Measurements from ENCODE around the gene SUSD6.

SUSD6 gene

DNA sequence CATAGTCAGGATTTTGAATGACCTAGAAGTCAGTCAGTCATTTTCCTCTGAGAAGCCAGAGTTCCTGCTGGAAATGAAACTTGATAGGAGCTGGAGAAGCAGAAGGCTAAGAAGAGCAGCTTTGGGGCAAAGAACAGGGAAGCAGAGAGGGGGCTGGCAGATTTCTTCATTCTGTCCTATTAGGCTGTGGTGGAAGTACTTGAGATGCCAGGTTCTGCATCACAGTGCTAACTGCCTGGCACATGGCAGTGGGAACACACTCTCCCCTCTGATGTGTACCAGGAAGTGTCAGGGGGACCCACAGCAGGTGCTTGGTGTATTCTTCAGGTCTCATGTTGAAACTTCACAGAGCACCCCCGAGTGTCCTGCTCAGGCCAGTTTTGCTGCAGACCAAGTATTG lies 61.0 kb downstream of the SUSD6 start:
- no peak for DNase-seq (ENCODE audit: low read depth, low spot score)

DNA sequence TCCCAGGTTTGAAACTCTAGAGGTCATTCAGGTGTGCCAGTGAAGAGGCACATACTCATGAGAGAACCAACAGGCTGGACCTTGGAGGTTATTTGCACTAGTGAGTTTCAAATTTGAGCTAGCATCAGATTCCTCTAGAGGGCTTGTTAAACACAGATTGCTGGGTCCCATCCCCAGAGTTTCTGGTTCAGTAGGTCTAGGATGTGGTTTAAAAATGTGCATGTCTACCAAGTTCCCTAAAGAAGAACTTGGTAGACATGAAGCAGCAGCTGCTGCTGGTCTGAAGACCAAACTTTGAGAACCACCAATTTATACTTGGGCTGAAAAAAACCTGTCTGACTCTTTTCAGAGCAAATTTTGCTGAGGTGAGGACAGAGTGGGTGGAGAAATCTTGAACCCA lies 61.7 kb downstream of the SUSD6 start:
- no peak for DNase-seq (ENCODE audit: low read depth, low spot score)

DNA sequence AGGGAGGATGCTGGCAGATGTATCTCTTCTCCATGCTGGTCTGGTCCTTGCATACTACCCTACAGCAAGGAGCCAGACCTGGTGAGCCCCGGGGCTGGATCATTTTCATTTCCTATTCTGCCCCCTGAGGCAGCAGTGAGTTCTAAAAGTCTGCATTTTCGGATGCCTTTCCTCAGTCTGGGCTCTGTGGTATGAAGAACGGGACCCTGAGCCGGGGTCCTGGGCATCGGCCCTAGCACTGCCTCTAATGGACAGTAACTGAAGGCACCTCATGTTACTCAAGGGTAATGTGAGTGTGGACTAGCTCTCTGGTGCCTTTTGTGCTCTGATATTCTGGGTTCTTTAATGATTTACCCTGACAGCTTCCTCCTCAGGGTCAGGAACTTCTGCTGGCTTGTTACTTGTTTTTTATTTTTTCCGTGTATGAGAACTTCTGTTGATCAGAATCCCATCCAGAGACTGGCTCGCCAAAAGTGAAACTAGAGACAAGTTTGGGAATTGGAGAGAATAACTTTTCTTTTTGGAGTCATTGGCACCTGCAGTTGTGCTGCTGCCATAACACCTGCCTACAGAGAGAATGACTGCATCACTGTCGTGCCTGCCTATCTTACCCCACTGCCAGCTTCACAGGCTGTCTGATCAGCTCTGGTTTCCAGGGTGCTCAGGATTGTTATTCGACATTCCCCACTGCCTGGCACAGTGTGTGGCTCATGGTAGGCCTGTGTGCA lies 62.3 kb downstream of the SUSD6 start:
- DNase-seq (ENCODE audit: low read depth, low spot score) = no peak

DNA sequence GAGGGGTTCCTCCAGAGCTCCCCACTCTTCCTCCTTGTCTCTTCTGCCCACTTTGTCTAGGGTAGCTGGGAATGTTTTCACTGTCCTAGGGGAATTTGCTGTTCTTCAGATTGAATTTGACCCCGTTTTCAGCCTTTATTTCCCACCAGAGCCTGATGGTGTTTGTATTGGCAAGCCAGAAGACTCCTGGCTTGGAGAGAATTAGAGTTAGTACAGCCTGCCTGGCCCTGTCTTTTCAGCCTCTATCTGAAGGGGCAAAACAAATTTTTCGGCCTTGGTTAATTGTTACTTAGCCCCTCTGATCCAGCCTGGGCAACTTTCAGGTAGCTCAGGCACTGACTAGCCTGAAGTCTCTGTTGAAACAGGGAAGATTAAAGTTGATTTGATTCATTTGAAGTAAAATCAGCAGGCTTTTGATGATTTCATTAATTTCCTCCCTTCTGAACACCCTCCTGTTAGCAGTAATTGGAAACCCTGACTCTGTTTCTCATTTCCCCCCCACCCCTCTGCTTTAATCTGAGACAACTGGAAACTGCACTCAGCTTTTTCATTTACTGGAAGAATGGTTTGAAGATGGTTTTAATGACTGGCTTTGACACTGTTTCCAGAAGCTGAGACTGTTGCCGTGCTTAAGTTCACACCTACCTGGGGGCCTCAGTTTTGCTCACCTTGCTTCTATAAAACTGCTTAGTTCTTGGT lies 63.3 kb downstream of the SUSD6 start:
- no peak for DNase-seq (ENCODE audit: low read depth, low spot score)

DNA sequence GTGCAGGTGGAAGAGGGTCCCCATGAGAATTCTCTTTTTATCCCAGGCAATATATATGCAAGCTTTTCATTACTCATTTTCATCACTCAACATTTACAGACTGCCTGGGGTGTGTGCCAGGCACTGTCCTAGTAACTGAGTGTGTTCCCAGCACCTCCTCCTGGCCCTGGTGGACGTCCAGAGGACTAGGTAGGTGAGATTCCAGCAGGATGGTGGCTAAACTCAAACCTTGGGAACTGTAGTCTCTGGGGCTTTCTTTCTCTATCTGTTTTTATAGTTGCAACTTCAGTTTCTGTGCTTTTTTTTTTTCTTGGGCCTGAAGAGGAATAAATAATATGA lies 63.8 kb downstream of the SUSD6 start:
- no peak for DNase-seq (ENCODE audit: low read depth, low spot score)

DNA sequence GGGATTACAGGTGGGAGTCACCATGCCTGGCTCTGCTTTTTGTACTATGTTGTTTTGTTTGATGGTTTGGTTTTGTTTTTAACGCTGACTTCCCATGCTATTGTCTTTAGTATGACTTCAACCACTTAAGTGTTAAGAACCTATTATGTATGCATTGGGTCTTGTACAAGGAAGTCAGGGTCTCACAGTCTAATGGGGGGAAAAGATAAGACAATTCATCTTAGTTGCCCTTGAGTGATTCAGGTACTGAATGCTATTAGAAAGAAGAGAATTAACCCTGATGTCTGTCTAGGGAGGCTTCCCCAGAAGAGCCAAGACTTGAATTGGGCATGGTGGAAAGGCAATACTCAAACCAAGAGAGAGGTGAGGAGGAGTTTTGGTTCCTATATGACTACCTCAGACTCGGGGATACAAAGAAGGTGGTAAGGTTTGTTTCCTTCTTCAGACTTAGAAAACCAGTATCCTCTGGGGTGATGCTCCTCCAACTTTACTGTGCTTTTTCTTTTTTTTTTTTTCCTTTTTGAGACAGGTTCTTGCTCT lies 64.6 kb downstream of the SUSD6 start:
- no peak for DNase-seq (ENCODE audit: low read depth, low spot score)

DNA sequence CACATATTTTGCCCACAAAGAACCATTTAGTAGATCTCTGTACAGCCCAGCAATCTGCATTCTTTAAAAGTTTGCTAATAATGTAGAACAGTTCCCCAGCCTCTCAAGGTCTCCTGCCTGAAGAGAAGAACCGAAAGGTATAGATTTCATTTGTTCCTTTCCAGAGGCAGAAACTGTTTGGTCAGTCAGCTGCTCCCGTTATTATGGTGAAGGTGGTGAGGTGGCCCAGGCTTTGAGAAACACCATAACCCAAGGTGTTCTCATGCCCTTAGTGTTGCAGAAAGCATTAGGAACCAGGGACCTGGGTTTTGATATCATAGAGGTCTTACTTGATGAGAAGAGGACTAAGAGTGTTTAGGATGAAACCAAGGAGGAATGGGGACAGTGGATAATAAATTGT lies 65.3 kb downstream of the SUSD6 start:
- DNase-seq (ENCODE audit: low read depth, low spot score) = no peak

DNA sequence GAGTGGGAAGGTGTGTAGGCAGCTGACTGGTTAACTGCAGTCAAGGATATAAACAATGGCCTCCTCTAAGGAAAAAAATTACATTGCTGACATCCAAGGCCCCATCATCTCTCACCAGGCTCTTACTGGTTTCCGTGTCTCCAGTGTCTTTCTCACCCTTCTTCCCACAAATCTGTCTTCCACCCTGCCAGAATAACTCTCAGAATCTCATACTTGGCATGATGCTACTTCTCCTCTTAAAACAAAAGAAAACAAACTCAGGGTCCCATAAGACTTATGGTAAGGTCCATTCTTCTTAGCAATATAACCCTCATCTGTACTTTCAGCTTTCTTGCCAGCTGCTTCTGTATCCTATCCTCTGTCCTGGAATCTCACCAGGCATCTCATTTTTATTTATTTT lies 68.9 kb downstream of the SUSD6 start:
- DNase-seq (ENCODE audit: low read depth, low spot score) = no peak

DNA sequence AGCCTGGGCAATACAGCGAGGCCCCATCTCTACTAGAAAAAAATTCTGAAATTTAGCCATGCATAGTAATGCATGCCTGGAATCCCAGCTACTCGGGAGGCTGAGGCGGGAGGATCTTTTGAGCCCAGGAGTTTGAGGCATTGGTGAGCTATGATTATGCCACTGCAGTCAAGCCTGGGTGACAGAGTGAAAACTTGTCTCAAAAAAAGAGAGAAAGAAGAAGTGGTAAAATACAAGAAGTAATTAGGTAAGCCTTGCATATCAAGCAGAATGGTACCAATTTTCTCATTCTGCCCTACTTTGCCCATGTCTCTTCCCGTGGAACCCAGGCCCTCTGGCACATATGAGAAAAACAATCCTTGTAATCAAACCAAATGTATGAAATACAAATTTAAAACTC lies 70.7 kb downstream of the SUSD6 start:
- no peak for DNase-seq (ENCODE audit: low read depth, low spot score)

DNA sequence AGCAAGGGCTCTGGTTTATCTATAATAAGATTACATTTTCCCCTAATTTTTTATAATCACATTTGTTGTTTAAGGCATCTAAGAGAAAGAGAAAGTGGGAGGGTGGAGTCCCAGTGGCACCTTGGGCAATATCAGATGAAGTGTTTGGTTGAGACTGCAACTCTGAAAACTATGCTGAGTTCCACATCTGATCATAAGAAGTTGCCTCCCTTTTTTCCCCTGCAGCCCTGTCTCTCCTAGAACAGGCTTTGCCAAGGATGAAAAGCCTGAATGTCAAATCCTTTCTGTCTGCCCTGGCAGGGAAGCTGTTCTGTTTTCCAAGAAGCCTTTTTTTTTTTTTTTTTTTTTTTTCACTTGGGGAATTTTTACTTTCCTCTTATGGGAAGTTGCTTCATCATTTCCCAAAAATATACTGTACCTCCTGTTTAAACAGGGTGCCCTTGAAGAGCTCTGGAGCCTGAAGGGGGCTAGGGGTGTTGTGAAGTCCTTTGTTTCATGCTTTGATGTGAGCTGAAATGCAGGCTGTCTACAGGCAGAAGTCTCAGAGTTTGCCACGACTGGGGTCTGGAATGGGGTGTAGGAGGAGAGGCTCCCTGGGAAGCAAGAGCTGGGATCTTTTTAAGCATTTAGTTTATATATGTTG lies 71.3 kb downstream of the SUSD6 start:
- no peak for DNase-seq (ENCODE audit: low read depth, low spot score)

DNA sequence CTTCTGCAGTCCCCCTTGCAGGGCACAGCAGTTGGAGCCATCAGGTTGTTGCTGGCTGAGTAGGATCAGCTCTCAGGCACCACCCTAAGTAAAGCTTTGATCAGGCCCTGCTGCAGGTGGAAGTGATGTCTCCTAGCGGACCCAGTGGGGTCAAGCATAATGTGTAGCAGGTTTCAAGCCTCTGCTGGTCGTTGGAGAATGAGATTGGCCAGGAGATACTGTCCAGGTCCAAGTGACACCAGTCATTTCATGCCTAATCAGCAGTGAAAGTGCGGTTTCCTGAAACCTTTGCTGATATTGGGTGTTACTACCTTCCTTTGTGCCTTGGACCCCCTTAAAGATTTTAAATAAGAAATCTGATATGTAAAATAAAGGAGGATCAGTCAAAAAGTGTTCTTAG lies 72.6 kb downstream of the SUSD6 start:
- DNase-seq (ENCODE audit: low read depth, low spot score) = no peak

DNA sequence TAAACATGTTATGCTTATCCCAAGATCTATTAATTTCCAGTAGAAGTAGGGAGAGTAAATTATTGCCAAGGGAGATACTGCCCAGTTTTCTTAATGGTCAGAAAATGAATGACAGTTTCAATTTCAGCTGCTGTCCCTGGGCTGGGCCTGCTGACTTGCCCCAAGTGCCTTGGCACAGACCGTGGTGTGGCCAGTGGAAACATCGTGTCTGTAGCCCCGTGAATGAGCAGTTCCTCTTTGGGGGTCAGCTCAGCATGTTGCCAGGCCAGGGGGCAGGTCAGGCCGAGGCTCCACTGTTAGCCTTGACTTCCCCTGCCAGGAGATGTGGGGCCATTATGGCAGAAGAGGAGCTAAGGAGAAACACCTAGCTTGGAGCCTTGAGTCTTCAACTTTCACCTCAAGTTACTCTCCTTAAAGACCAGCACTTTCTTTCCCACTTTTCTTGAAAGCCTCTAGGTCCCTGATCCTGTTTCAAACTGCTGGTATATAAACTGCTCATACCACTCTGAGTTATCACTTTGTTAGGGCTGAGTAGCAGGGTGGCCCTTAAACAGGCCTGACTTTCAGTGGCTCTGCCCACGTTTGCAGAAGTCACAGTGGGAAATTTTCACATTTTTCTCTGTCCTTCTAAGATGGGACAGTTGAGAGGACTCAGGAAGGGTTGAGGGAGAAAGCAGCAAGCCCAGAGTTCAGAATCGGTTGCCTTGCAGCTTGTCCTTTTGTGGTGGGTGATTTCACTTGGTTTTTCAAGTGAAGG lies 73.2 kb downstream of the SUSD6 start:
- no peak for DNase-seq (ENCODE audit: low read depth, low spot score)

DNA sequence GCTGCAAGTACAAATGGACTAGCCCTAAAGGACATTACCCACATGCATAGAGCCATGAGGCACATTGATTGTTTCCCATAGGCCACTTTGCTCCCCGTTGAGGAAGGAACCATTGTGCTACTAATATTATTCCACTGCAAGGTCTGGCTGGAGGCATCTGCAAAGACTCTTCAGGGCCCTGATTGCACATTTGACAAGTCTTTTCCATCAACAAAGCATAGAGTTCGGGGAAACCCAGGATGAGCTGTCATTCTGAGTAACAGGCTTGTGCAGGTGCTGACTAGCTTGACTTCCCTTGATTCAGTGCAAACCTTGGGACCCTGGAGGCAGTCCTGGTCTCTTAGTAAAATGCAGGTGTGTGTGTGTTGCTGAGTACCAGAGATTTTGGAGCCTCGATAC lies 73.8 kb downstream of the SUSD6 start:
- DNase-seq (ENCODE audit: low read depth, low spot score) = no peak

DNA sequence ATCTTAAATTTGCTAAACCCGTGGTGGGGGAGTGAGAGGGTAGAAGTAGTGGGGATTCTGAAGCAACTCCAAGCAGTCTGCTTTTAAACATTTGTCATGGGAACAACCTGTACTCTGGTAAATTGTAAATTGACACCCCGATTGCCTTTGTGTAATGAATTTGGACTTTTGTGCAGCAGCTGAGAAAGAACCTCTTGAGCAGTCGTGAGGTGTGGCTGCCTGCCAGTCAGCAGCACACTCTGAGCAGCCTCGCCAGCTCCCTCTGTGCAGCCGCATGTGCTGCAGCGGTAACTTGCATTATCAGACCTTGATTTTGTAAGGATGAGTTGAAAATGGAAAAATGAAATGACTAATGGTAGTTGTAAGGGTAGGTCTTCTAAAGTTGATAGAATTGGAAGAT lies 74.3 kb downstream of the SUSD6 start:
- no peak for DNase-seq (ENCODE audit: low read depth, low spot score)

DNA sequence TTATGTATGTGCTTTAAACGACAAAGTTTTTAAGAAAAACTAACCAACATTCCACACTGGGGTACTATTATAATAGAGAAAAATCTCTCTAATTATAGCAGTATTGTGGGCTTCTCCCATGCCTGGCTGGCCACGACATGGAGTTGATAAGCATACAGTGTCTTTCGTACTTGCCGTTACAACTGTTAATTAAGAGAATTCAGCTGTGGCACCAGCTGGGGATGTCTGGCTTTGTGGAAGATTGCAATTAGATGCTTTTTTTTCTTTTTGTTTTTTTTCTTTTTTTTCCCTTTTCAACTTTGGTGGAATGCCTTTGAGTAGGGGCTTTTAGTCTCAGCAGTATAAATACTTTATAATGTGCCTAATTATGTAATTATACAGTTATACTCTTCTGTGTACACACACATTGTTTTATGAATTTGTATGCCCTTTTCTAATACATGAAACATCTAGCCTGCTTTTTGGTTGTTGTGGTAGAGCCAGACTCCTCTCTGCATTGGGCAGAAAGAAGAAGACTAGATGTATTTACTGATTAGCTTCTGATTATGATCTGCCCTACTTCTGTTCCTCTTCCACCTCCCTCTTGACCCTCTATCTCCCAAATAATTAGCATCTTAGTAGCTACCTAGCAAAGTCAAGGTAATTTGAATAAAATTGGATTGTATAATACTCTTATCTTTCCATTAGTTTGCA lies 76.4 kb downstream of the SUSD6 start:
- no peak for DNase-seq (ENCODE audit: low read depth, low spot score)

DNA sequence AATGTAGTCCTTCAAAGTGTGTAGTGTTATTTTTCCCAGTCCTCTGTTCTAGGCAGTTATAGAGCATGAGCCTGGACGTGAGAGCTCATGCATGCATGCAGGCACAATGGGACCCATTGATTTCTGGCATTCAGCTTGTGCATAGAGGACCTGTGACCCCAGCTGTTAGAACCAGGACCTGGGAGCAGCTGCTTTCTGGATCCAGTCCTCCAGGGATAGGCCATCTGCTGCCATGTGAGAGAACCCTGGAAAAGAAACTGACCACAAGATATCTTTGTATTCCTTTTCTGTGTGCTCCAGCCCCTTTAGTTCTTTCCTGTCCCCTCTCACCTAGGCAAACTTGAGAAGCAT lies 76.9 kb downstream of the SUSD6 start:
- no peak for DNase-seq (ENCODE audit: low read depth, low spot score)

DNA sequence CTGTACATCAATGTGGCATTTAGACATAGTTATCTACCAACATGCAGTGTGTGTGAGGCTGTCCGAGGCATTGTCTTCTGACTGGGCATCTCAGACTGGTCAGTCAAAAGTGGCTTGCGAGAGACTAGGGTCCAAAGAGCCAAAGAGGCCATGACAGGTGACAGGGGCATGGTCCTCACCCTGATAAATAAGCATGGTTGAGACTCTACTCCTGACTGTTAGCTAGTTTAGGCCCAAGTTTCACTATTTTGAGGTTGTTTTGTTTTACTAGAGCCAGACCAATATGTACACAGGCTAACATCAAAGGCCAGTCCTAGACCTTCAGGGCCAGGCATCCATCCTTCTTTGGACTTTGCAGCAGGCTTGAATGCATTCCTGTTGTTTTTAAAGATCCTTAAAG lies 78.6 kb downstream of the SUSD6 start:
- no peak for DNase-seq (ENCODE audit: low read depth, low spot score)

DNA sequence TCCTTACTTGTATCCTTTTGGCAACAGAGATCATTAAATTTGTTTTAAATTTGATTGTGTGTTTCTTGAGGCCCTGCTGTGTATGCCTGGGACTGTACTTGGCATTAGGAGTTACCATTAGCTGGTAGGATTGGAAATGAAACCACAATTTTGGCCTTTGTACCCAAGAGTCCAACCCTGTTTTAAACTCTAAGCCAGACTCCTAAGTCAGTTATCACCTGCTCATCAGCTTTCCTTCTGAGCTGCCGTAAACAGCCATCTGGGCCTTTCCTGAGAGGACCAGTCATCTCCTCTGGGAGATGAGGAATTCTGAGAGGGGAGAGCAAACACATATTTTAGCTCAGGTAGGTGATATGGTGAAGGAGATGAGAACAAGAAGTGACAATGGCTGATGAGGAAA lies 81.2 kb downstream of the SUSD6 start:
- DNase-seq (ENCODE audit: low read depth, low spot score) = no peak

DNA sequence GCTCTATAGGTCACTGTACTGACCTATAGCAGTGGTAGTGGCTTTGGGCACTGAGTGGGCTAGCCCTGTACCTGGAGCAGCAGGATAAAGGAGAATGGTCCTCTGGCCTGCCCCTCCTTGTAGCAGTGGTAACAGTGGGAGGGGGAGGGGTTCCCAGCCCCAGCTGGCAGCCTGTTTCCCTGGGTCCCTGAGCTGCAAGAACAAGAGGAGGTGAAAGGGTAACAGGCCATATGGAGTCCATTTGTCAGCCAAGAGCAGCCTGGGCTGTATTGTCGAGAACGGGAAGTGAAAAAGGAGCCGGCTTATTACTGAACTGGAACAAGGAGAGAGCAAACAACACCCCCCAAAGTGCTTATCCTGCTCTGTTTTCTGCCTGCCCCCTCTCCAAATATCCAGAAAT lies 81.7 kb downstream of the SUSD6 start:
- no peak for DNase-seq (ENCODE audit: low read depth, low spot score)

DNA sequence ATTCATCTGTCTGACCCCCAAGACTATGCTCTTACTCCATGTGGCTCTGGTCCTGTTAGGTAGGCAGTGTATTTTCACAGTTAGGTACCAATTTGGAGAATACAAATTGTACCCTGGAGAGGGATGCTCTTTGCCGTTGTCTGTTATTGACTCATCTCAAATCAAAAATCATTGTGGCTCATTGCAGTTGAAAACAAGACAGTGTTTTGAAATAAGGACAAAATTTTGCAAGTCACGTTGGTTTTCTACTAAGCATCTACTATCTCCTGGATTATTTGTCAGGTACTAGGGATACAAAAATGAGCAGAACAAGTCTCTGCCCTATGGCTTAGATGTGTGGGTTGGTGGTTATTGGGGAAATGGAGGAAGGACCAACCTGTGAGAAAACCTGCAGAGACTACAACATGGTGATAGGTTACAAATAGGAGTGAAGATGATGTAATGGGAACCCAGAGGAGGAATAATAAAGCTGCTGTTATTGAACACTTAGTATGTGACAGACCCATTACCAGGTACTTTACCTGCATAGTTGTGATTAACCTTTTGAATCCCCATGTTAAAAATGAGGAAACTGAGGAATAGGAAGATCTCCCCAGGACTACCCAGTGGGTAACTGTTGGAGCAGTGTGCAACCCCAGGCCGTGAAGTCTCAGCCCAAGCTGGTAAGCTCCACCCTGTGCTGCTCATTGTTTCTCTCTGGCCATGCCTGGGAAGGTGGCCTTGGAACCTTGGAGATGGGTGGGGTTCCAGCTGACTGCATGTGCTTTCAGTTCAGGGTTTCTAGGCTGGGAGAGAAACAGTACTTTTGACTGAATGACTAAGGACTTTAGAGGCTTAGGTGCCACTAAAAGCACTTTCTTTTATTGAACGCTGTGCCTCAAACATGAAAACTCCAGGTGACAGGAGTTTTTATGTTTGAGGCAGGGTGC lies 82.7 kb downstream of the SUSD6 start:
- no peak for DNase-seq (ENCODE audit: low read depth, low spot score)

Measured in brain pericyte (primary cell).